Bronchial epithelial cell (primary cell): ENCODE results near the gene PATL2. TPM values are rescaled to one million over a fixed set of nuclear protein-coding genes. Genes with fewer than 3 reads are reported as not detected.

Experiments used
- DNase-seq: peaks from one replicate; pipeline ENCODE4 v3.0.0-alpha.2; 2010; ENCODE audit warnings: low read depth
- FAIRE-seq: peaks from 2 replicates; lab custom pipeline; 2011; peaks lifted over from hg19 to GRCh38; lab: Jason Lieb, UNC
- H3K27me3 ChIP-seq: 2 replicates; pipeline ENCODE4 v1.5.1; 2011; ENCODE audit warnings: low read length; ENCODE audit not compliant: control insufficient read depth, insufficient read depth
- H3K36me3 ChIP-seq: 2 replicates; pipeline ENCODE4 v1.5.1; 2011; ENCODE audit warnings: low read length; ENCODE audit not compliant: control insufficient read depth, insufficient read depth
- H3K4me3 ChIP-seq: 2 replicates; pipeline ENCODE4 v1.5.1; 2011; ENCODE audit warnings: mild to moderate bottlenecking, low read depth, low read length, control low read depth
- CTCF ChIP-seq: IDR thresholded peaks from 2 replicates; pipeline ENCODE4 v1.5.1; 2011; ENCODE audit warnings: mild to moderate bottlenecking, moderate library complexity, low read length, control low read depth, inconsistent platforms; ENCODE audit not compliant: insufficient read depth, severe bottlenecking
- total RNA-seq: library from RNA; depleted of rRNA; stranded (reverse); fragments of >200 nt; gene quantifications from 2 replicates; pipeline ENCODE4 v1.2.1, GENCODE V29; 2014

The PATL2 gene
- total RNA-seq, 1 donor from 2014 or later = not detected

GRCh38 chr15:44719293-44719999 is 8.3 kb upstream of the PATL2 start:
- no peaks in the 10 kb centered on the region for H3K27me3 ChIP-seq
- no peak for DNase-seq
- H3K4me3 ChIP-seq = no peak overlapping the region
- TF ChIP-seq CTCF = no peak
- no peak for FAIRE-seq
- peaks cover 13% of the 10 kb centered on the region for H3K36me3 ChIP-seq

- no peak for TF ChIP-seq CTCF
- H3K27me3 ChIP-seq = no peaks in the 10 kb centered on the region
- peaks cover 13% of the 10 kb centered on the region for H3K36me3 ChIP-seq
- H3K4me3 ChIP-seq = no peak overlapping the region
- no peak for FAIRE-seq
- DNase-seq = no peak
Observed at GRCh38 chr15:44718927-44719292, 7.8 kb upstream of the PATL2 start.

GRCh38 chr15:44718180-44718926 is 7.2 kb upstream of the PATL2 start:
- H3K36me3 ChIP-seq = peaks cover 13% of the 10 kb centered on the region
- no peak for FAIRE-seq
- no peak overlapping the region for H3K4me3 ChIP-seq
- TF ChIP-seq CTCF = no peak
- DNase-seq = no peak
- no peaks in the 10 kb centered on the region for H3K27me3 ChIP-seq

GRCh38 chr15:44716983-44717602 is 6.0 kb upstream of the PATL2 start:
- FAIRE-seq (no peak), DNase-seq (no peak)
- Histone ChIP-seq H3K4me3 (no peak overlapping the region), H3K36me3 (peaks cover 13% of the 10 kb centered on the region), H3K27me3 (no peaks in the 10 kb centered on the region)
- no peak for TF ChIP-seq CTCF

GRCh38 chr15:44715797-44716334 is 4.7 kb upstream of the PATL2 start:
- H3K27me3 ChIP-seq = no peaks in the 10 kb centered on the region
- DNase-seq (no peak), FAIRE-seq (no peak)
- peaks cover 13% of the 10 kb centered on the region for H3K36me3 ChIP-seq
- no peak for TF ChIP-seq CTCF
- H3K4me3 ChIP-seq = no peak overlapping the region
